Adrenal gland (tissue), 5 donors: ENCODE data around the gene SGMS1.

Source experiments
- POLR2A ChIP-seq, 2 donors: fragments of 450-650 bp; IDR thresholded peaks; one replicate each; pipeline ENCODE4 v1.6.1; 2017; ENCODE audit warnings: antibody characterized with exemption in 2 of 2, mild to moderate bottlenecking in 2 of 2, moderate library complexity in 1 of 2
- TF ChIP-seq, protein P1 (sequence below), 6 experiments: fragments of 450-650 bp in 4 of 6; fragments of 200-600 bp in 2 of 6; sonication (generic) in 1 of 6; IDR thresholded peaks; 1 replicate in 5 of 6; 2 replicates in 1 of 6; pipeline versions ENCODE4 v1.5.1 to v1.8.0; 2016 to 2021; ENCODE audit warnings: antibody characterized with exemption in 6 of 6, mild to moderate bottlenecking in 2 of 6, moderate library complexity in 1 of 6
- donor health status: DM: no; HTN: no; CAD: no.

DNA sequence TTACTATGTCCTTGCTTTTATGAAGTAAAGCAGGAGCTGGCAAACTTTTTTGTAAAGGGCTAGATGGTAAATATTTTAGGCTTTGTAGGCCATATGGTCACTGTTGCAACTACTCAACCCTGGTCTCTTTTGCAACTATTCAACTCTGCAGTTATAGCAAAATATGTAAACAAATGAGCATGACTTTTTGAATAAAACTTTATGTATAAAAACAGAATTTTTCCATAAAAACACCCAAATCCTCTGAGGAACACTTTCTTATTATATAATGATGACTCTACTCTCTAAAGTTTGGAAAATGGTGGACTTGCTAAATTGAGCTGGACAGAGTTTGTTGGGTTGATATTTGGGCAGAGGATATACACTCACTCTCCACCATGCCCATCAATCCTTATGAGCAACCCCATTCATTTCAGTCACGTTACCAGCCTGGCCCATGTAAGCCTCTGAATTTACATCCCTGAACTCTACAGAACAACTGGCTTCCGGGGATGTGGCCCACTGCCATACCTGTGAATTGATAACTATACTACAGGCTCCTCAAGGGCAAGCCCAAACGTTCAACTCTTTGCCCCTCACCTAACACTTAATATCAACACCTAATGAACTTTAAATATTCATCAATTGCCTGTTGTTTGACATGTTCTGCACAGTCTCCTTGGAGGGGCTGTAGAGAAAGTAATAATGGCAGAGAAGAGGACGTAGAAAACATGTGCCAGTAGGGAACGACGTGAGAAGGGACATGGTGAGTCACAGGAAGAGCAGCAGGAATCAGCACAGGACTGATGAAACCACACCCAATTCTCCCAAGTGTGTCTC is 37.6 kb downstream of the SGMS1 start:
- TF ChIP-seq, protein P1, sequence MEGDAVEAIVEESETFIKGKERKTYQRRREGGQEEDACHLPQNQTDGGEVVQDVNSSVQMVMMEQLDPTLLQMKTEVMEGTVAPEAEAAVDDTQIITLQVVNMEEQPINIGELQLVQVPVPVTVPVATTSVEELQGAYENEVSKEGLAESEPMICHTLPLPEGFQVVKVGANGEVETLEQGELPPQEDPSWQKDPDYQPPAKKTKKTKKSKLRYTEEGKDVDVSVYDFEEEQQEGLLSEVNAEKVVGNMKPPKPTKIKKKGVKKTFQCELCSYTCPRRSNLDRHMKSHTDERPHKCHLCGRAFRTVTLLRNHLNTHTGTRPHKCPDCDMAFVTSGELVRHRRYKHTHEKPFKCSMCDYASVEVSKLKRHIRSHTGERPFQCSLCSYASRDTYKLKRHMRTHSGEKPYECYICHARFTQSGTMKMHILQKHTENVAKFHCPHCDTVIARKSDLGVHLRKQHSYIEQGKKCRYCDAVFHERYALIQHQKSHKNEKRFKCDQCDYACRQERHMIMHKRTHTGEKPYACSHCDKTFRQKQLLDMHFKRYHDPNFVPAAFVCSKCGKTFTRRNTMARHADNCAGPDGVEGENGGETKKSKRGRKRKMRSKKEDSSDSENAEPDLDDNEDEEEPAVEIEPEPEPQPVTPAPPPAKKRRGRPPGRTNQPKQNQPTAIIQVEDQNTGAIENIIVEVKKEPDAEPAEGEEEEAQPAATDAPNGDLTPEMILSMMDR (IDR thresholded peaks at IDR 0.05), result no peak
- no peak for TF ChIP-seq POLR2A (IDR thresholded peaks at IDR 0.05)
